Astrocyte (in vitro differentiated cells and primary cell): ENCODE data around the gene AK9. TPM values are rescaled to one million over a fixed set of nuclear protein-coding genes. Genes with fewer than 3 reads are reported as not detected.

ENCODE experiments used
- DNase-seq: peaks from one replicate; pipeline ENCODE4 v3.0.0-alpha.2; 2010; ENCODE audit warnings: low read depth
- FAIRE-seq: peaks from 2 replicates; lab custom pipeline; 2011; peaks lifted over from hg19 to GRCh38; lab: Jason Lieb, UNC
- H2AFZ ChIP-seq: 2 replicates; pipeline ENCODE4 v1.6.0; 2012; ENCODE audit warnings: low read depth, low read length, inconsistent platforms
- H3K27ac ChIP-seq: 2 replicates; pipeline ENCODE4 v1.5.1; 2011; ENCODE audit warnings: low read depth, low read length, inconsistent platforms
- H3K27me3 ChIP-seq: 2 replicates; pipeline ENCODE4 v1.6.0; 2011; ENCODE audit warnings: low read length, inconsistent platforms; ENCODE audit not compliant: insufficient read depth
- H3K36me3 ChIP-seq: 2 replicates; pipeline ENCODE4 v1.5.1; 2011; ENCODE audit warnings: low read length, inconsistent platforms; ENCODE audit not compliant: insufficient read depth
- H3K4me1 ChIP-seq: 2 replicates; pipeline ENCODE4 v1.5.1; 2011; ENCODE audit warnings: low read length, inconsistent platforms; ENCODE audit not compliant: insufficient read depth
- H3K4me2 ChIP-seq: 2 replicates; pipeline ENCODE4 v1.6.0; 2012; ENCODE audit warnings: low read length, inconsistent platforms
- H3K4me3 ChIP-seq: 2 replicates; pipeline ENCODE4 v1.5.1; 2011; ENCODE audit warnings: low read depth, mild to moderate bottlenecking, low read length, inconsistent platforms; ENCODE audit not compliant: insufficient read depth
- H3K79me2 ChIP-seq: 2 replicates; pipeline ENCODE4 v1.6.0; 2012; ENCODE audit warnings: mild to moderate bottlenecking, low read length, inconsistent platforms; ENCODE audit not compliant: insufficient read depth
- H3K9ac ChIP-seq: 2 replicates; pipeline ENCODE4 v1.6.0; 2012; ENCODE audit warnings: mild to moderate bottlenecking, low read length, inconsistent platforms
- H3K9me3 ChIP-seq: 2 replicates; pipeline ENCODE4 v1.5.1; 2012; ENCODE audit warnings: low read depth, mild to moderate bottlenecking, low read length, inconsistent platforms; ENCODE audit not compliant: insufficient read depth
- H4K20me1 ChIP-seq: 2 replicates; pipeline ENCODE4 v1.6.0; 2012; ENCODE audit warnings: low read length, inconsistent platforms; ENCODE audit not compliant: insufficient read depth
- H3K27ac Mint-ChIP-seq: one replicate; pipeline ENCODE4 v1.8.0; 2021; ENCODE audit warnings: mild to moderate bottlenecking, mixed read lengths; ENCODE audit not compliant: unreplicated experiment
- H3K27me3 Mint-ChIP-seq: one replicate; pipeline ENCODE4 v1.8.0; 2021; ENCODE audit warnings: low read depth, mixed read lengths; ENCODE audit not compliant: unreplicated experiment
- H3K36me3 Mint-ChIP-seq: one replicate; pipeline ENCODE4 v1.8.0; 2021; ENCODE audit warnings: low read depth, mixed read lengths; ENCODE audit not compliant: unreplicated experiment
- H3K4me1 Mint-ChIP-seq: one replicate; pipeline ENCODE4 v1.8.0; 2021; ENCODE audit warnings: low read depth, mixed read lengths; ENCODE audit not compliant: unreplicated experiment
- H3K4me3 Mint-ChIP-seq: one replicate; pipeline ENCODE4 v1.8.0; 2021; ENCODE audit warnings: mild to moderate bottlenecking, moderate library complexity, mixed read lengths; ENCODE audit not compliant: unreplicated experiment
- H3K9me3 Mint-ChIP-seq: one replicate; pipeline ENCODE4 v1.8.0; 2021; ENCODE audit warnings: mild to moderate bottlenecking, mixed read lengths; ENCODE audit not compliant: unreplicated experiment
- EZH2 ChIP-seq: IDR thresholded peaks from 2 replicates; pipeline ENCODE4 v1.6.1; 2012; ENCODE audit warnings: mild to moderate bottlenecking, low read length, inconsistent platforms; ENCODE audit not compliant: insufficient read depth
- total RNA-seq: library from RNA; stranded (reverse); gene quantifications from 2 replicates; pipeline ENCODE4 v1.2.1, GENCODE V29; 2021
- TF ChIP-seq, protein P1 (sequence below): IDR thresholded peaks from 2 replicates; pipeline ENCODE4 v1.5.1; 2011; ENCODE audit warnings: low read depth, mild to moderate bottlenecking, inconsistent platforms, low read length, moderate library complexity; ENCODE audit not compliant: insufficient read depth

AK9 gene
- total RNA-seq, 1 donor from 2014 or later: 3.4 TPM

- no peaks in the 10 kb centered on the region for H3K9me3 Mint-ChIP-seq
- Histone ChIP-seq H2AFZ (no peak overlapping the region), H3K79me2 (no peaks in the 10 kb centered on the region), H3K4me1 (peaks cover 4% of the 10 kb centered on the region), H3K9ac (peak overlapping the region; percentile 47), H3K27me3 (no peaks in the 10 kb centered on the region), H3K4me3 (no peak overlapping the region), H3K9me3 (peaks cover 6% of the 10 kb centered on the region), H3K36me3 (no peaks in the 10 kb centered on the region), H4K20me1 (no peaks in the 10 kb centered on the region), H3K4me2 (peak overlapping the region; percentile 47), H3K27ac (peak overlapping the region; percentile 76)
- H3K27ac Mint-ChIP-seq: peak overlapping the region; percentile 86
- H3K27me3 Mint-ChIP-seq: no peaks in the 10 kb centered on the region
- H3K36me3 Mint-ChIP-seq: peaks cover 3% of the 10 kb centered on the region
- DNase-seq (peak; percentile 91), FAIRE-seq (no peak)
- no peak overlapping the region for H3K4me3 Mint-ChIP-seq
- H3K4me1 Mint-ChIP-seq: peaks cover 32% of the 10 kb centered on the region
- TF ChIP-seq, protein P1, sequence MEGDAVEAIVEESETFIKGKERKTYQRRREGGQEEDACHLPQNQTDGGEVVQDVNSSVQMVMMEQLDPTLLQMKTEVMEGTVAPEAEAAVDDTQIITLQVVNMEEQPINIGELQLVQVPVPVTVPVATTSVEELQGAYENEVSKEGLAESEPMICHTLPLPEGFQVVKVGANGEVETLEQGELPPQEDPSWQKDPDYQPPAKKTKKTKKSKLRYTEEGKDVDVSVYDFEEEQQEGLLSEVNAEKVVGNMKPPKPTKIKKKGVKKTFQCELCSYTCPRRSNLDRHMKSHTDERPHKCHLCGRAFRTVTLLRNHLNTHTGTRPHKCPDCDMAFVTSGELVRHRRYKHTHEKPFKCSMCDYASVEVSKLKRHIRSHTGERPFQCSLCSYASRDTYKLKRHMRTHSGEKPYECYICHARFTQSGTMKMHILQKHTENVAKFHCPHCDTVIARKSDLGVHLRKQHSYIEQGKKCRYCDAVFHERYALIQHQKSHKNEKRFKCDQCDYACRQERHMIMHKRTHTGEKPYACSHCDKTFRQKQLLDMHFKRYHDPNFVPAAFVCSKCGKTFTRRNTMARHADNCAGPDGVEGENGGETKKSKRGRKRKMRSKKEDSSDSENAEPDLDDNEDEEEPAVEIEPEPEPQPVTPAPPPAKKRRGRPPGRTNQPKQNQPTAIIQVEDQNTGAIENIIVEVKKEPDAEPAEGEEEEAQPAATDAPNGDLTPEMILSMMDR: no peak
- TF ChIP-seq EZH2: no peak
Measured at GRCh38 chr6:109513571-109514071, 177.4 kb downstream of the AK9 start.

GRCh38 chr6:109512271-109512817 lies 178.7 kb downstream of the AK9 start:
- Mint-ChIP-seq H3K36me3 (peaks cover 3% of the 10 kb centered on the region), H3K27ac (peak overlapping the region; percentile 49), H3K4me1 (peaks cover 32% of the 10 kb centered on the region), H3K4me3 (no peak overlapping the region), H3K27me3 (no peaks in the 10 kb centered on the region), H3K9me3 (no peaks in the 10 kb centered on the region)
- Histone ChIP-seq H3K9me3 (peaks cover 6% of the 10 kb centered on the region), H3K79me2 (no peaks in the 10 kb centered on the region), H2AFZ (no peak overlapping the region), H3K4me3 (no peak overlapping the region), H3K9ac (no peak overlapping the region), H4K20me1 (no peaks in the 10 kb centered on the region), H3K27ac (peak overlapping the region; percentile 57), H3K36me3 (no peaks in the 10 kb centered on the region), H3K4me2 (no peak overlapping the region), H3K27me3 (no peaks in the 10 kb centered on the region), H3K4me1 (peaks cover 4% of the 10 kb centered on the region)
- peak; percentile 54 for DNase-seq
- no peak for FAIRE-seq
- no peak for TF ChIP-seq EZH2
- TF ChIP-seq, protein P1: no peak

DNA sequence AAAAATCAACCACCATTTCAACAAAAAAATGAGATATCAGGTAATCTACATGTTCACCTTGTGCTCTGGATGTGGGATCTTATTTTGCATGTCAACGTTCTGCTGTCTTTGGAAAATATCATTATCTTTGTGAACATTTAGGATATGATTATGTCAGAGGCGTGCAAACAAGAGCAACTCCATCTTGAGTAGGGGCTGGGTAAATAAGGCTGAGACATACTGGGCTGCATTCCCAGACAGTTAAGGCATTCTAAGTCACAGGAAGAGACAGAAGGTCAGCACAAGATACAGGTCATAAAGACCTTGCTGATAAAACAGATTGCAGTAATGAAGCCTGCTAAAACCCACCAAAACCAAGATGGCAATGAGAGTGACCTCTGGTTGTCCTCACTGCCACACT lies 179.2 kb downstream of the AK9 start:
- no peaks in the 10 kb centered on the region for H3K9me3 Mint-ChIP-seq
- no peaks in the 10 kb centered on the region for H3K36me3 ChIP-seq
- H4K20me1 ChIP-seq: no peaks in the 10 kb centered on the region
- no peaks in the 10 kb centered on the region for H3K27me3 ChIP-seq
- H3K79me2 ChIP-seq: no peaks in the 10 kb centered on the region
- peaks cover 4% of the 10 kb centered on the region for H3K4me1 ChIP-seq
- FAIRE-seq: no peak
- peaks cover 6% of the 10 kb centered on the region for H3K9me3 ChIP-seq
- H3K4me3 Mint-ChIP-seq: no peak overlapping the region
- H3K27ac Mint-ChIP-seq: peak overlapping the region; percentile 49
- no peak overlapping the region for H2AFZ ChIP-seq
- peaks cover 34% of the 10 kb centered on the region for H3K4me1 Mint-ChIP-seq
- no peak overlapping the region for H3K9ac ChIP-seq
- peak; percentile 23 for DNase-seq
- no peak overlapping the region for H3K27ac ChIP-seq
- no peak overlapping the region for H3K4me3 ChIP-seq
- no peaks in the 10 kb centered on the region for H3K27me3 Mint-ChIP-seq
- peaks cover 5% of the 10 kb centered on the region for H3K36me3 Mint-ChIP-seq
- H3K4me2 ChIP-seq: no peak overlapping the region
- TF ChIP-seq, protein P1: no peak
- no peak for TF ChIP-seq EZH2
